LNCaP clone FGC (cell line): Measurements from ENCODE around the gene ERBB3.

Experiments
- DNase-seq: peaks from one replicate; pipeline ENCODE4 v3.0.0-alpha.2; 2011; ENCODE audit warnings: low read depth
- H3K4me3 ChIP-seq: 2 replicates; pipeline ENCODE4 v1.5.1; 2011; ENCODE audit warnings: mild to moderate bottlenecking, low read depth, low read length, control low read depth
- TF ChIP-seq, protein P1 (sequence below): IDR thresholded peaks from 2 replicates; pipeline ENCODE4 v1.5.1; 2012; ENCODE audit warnings: mild to moderate bottlenecking; ENCODE audit not compliant: control insufficient read depth, insufficient read depth; ENCODE audit errors: extremely low read depth

ERBB3 gene

DNA sequence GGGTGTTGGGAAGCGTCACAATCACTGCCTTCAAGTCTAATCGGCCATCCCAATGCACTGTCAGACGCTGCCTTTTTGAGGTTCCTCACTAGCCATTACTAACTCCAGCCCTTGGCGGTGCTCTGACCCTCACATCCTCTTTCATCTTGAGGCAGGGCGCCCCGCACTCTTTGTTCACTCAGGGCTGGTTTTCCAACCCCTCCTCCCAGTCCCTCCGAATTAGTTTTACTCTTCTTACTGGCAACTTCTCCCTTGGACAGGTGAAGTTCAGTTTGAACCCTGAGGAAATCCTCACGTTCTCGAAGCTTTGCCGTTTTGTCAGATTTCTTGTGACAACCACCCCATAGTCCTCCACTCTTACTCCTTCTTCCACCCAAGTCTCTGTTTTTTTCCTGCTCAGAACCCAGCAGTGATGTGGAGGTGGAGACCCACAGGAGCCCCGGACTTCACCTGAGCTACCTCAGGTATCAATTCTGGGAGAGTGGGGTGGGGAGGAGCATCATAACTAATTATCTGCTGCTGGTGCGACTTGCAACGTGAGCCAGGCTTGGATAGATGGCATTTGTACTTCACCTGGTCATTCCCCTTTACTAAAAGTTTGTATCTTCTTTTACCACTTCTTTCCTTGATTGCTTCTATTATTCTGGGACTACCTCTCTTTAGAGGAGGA, 38.9 kb downstream of the ERBB3 start:
- DNase-seq: no peak
- TF ChIP-seq, protein P1, sequence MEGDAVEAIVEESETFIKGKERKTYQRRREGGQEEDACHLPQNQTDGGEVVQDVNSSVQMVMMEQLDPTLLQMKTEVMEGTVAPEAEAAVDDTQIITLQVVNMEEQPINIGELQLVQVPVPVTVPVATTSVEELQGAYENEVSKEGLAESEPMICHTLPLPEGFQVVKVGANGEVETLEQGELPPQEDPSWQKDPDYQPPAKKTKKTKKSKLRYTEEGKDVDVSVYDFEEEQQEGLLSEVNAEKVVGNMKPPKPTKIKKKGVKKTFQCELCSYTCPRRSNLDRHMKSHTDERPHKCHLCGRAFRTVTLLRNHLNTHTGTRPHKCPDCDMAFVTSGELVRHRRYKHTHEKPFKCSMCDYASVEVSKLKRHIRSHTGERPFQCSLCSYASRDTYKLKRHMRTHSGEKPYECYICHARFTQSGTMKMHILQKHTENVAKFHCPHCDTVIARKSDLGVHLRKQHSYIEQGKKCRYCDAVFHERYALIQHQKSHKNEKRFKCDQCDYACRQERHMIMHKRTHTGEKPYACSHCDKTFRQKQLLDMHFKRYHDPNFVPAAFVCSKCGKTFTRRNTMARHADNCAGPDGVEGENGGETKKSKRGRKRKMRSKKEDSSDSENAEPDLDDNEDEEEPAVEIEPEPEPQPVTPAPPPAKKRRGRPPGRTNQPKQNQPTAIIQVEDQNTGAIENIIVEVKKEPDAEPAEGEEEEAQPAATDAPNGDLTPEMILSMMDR: no peak

DNA sequence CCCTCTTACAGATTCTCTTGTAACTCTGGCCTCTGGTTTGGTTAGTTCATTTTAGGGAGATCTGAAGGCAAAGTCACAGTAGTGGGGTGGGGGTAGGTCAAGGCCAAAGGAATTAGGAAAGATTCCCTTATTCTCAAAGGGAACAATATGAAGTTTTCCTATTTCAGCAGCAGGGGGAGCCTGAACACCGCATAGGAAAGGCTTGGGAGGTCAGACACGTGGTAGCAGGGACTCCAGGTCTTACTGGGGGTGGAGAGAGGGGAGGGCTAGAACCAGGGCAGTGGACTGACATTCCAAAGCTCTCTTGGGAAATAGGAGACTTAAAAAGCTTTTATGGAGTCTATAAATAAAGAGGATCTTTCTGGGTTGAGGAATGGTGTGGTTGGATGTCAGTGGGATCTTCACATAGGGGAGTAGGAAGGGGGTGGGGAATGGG, 39.4 kb downstream of the ERBB3 start:
- TF ChIP-seq, protein P1: peak; percentile 82
- H3K4me3 ChIP-seq: peak overlapping the region; percentile 96
- DNase-seq: peak; percentile 74

More for the DNA sequence above, 38.9 kb downstream of the ERBB3 start:
- peak overlapping the region; percentile 96 for H3K4me3 ChIP-seq

GRCh38 chr12:56120158-56120846, 40.3 kb downstream of the ERBB3 start:
- DNase-seq: no peak
- TF ChIP-seq, protein P1: no peak
- no peak overlapping the region for H3K4me3 ChIP-seq

GRCh38 chr12:56121204-56121870, 41.4 kb downstream of the ERBB3 start:
- DNase-seq: no peak
- TF ChIP-seq, protein P1: no peak
- no peak overlapping the region for H3K4me3 ChIP-seq

GRCh38 chr12:56122637-56123036, 42.7 kb downstream of the ERBB3 start:
- TF ChIP-seq, protein P1: no peak
- no peak for DNase-seq
- no peak overlapping the region for H3K4me3 ChIP-seq

DNA sequence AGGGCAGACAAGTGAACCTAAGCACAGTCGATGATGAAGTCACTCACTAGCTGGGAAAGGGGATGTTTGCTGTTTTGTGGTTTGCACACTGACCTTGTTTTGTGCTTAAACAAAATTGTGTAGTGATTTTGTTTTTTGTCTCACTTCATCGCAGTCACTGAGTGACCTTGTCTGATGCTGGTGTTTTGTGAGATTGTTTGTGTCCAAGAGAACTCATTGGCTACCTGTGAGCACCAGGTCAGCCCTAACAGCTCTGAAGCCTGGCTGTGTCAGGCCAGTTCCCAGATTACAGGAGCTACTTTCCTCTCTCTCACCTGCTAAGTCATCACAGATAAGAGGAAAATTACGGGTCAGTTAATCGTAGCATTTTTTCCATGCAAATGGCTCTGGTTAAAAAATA, 44.2 kb downstream of the ERBB3 start:
- no peak for DNase-seq
- TF ChIP-seq, protein P1: no peak
- H3K4me3 ChIP-seq: no peak overlapping the region
